Measurements from ENCODE around the gene XYLT1. TPM values are rescaled to one million over a fixed set of nuclear protein-coding genes. Genes with fewer than 3 reads are reported as not detected.

Gene XYLT1
- total RNA-seq, 1 donor from 2014 or later, result 12.3 TPM

- peaks cover 12% of the 10 kb centered on the region for H3K9me3 Mint-ChIP-seq (ENCODE audit: low read depth)
- no peak for TF ChIP-seq CTCF (IDR thresholded peaks at IDR 0.05; ENCODE audit: unreplicated experiment)
- no peaks in the 10 kb centered on the region for H3K4me1 Mint-ChIP-seq (ENCODE audit: low read depth)
- no peaks in the 10 kb centered on the region for H3K27me3 Mint-ChIP-seq
- H3K4me3 Mint-ChIP-seq (ENCODE audit: low read depth), result no peak overlapping the region
- no peak overlapping the region for H3K27ac Mint-ChIP-seq
- H3K36me3 Mint-ChIP-seq (ENCODE audit: insufficient read depth), result no peaks in the 10 kb centered on the region
- no peak for DNase-seq (ENCODE audit: low spot score, unreplicated experiment)
Observed at GRCh38 chr16:17056666-17057065, 414.1 kb downstream of the XYLT1 start.

- Mint-ChIP-seq H3K4me3 (ENCODE audit: low read depth) (no peak overlapping the region), H3K27ac (no peak overlapping the region), H3K9me3 (ENCODE audit: low read depth) (peaks cover 20% of the 10 kb centered on the region), H3K27me3 (no peaks in the 10 kb centered on the region), H3K4me1 (ENCODE audit: low read depth) (no peaks in the 10 kb centered on the region), H3K36me3 (ENCODE audit: insufficient read depth) (no peaks in the 10 kb centered on the region)
- DNase-seq (ENCODE audit: low spot score, unreplicated experiment), result no peak
- TF ChIP-seq CTCF (IDR thresholded peaks at IDR 0.05; ENCODE audit: unreplicated experiment), result no peak
Observed at GRCh38 chr16:17053536-17054160, 417.1 kb downstream of the XYLT1 start.
